Measurements from ENCODE around the gene POLE4.

Gene POLE4

GRCh38 chr2:74941284-74941683 lies 17.2 kb upstream of the POLE4 start:
- DNase-seq: no peak

- no peak for DNase-seq
Observed at GRCh38 chr2:74942263-74942662, 16.2 kb upstream of the POLE4 start.

- DNase-seq: no peak
Observed at GRCh38 chr2:74944987-74945787, 13.3 kb upstream of the POLE4 start.

- DNase-seq: no peak
Observed at GRCh38 chr2:74945788-74946331, 12.6 kb upstream of the POLE4 start.

GRCh38 chr2:74947703-74948102 lies 10.7 kb upstream of the POLE4 start:
- no peak for DNase-seq

- no peak for DNase-seq
Observed at GRCh38 chr2:74948779-74949178, 9.7 kb upstream of the POLE4 start.

- DNase-seq: no peak
Observed at GRCh38 chr2:74951211-74951754, 7.2 kb upstream of the POLE4 start.

GRCh38 chr2:74952575-74952974 lies 5.9 kb upstream of the POLE4 start:
- DNase-seq: no peak

GRCh38 chr2:74953796-74954499 lies 4.5 kb upstream of the POLE4 start:
- DNase-seq: no peak

- no peak for DNase-seq
Observed at GRCh38 chr2:74954500-74954874, 4.0 kb upstream of the POLE4 start.

GRCh38 chr2:74957886-74958273 lies 563 bp upstream of the POLE4 start:
- DNase-seq: no peak

- DNase-seq: no peak
Observed at GRCh38 chr2:74959106-74959751, 786 bp downstream of the POLE4 start.

GRCh38 chr2:74966887-74967286 lies 8.4 kb downstream of the POLE4 start:
- DNase-seq: no peak

- DNase-seq: no peak
Observed at GRCh38 chr2:74975016-74975415, 16.6 kb downstream of the POLE4 start.

- DNase-seq: no peak
Observed at GRCh38 chr2:74979844-74980243, 21.4 kb downstream of the POLE4 start.

GRCh38 chr2:74982577-74982976 lies 24.1 kb downstream of the POLE4 start:
- no peak for DNase-seq

- no peak for DNase-seq
Observed at GRCh38 chr2:74983631-74984392, 25.4 kb downstream of the POLE4 start.

- DNase-seq: no peak
Observed at GRCh38 chr2:74984947-74985637, 26.6 kb downstream of the POLE4 start.

GRCh38 chr2:74985978-74986609 lies 27.7 kb downstream of the POLE4 start:
- peak; percentile 43 for DNase-seq

- peak; percentile 25 for DNase-seq
Observed at GRCh38 chr2:74991977-74992376, 33.5 kb downstream of the POLE4 start.

GRCh38 chr2:74999468-74999867 lies 41.0 kb downstream of the POLE4 start:
- no peak for DNase-seq

Data from femur (tissue), 1 donor.